ENCODE data around the gene HNF1A. TPM values are rescaled to one million over a fixed set of nuclear protein-coding genes. Genes with fewer than 3 reads are reported as not detected.

Gene HNF1A
- polyA plus RNA-seq, 2 donors: 0.06 TPM

- H3K9me3 ChIP-seq (ENCODE audit: control insufficient read depth in 2 of 2, insufficient read depth in 1 of 2, low read depth in 1 of 2, low read length in 1 of 2): no peaks in the 10 kb centered on the region
- 92 to 95% methylated on average over 2 of the region's 2 CpGs for WGBS, 2 donors
- H3K27ac ChIP-seq (ENCODE audit: low read depth in 2 of 2, low read length in 1 of 2): no peak overlapping the region
- no peak overlapping the region for H3K4me3 ChIP-seq (ENCODE audit: low read depth in 1 of 2, low read length in 2 of 2)
- H3K4me1 ChIP-seq (ENCODE audit: control insufficient read depth in 2 of 2, insufficient read depth in 2 of 2, low read length in 1 of 2): no peaks in the 10 kb centered on the region
- H3K27me3 ChIP-seq (ENCODE audit: control insufficient read depth in 1 of 2, insufficient read depth in 2 of 2, low read length in 2 of 2): no peaks in the 10 kb centered on the region
- no peaks in the 10 kb centered on the region for H3K36me3 ChIP-seq (ENCODE audit: control insufficient read depth in 2 of 2, insufficient read depth in 2 of 2, low read length in 1 of 2)
Observed at GRCh38 chr12:120994589-120995337, 16.4 kb downstream of the HNF1A start.

GRCh38 chr12:120996133-120996746 is 17.9 kb downstream of the HNF1A start:
- H3K27me3 ChIP-seq (ENCODE audit: control insufficient read depth in 1 of 2, insufficient read depth in 2 of 2, low read length in 2 of 2): no peaks in the 10 kb centered on the region
- H3K4me1 ChIP-seq (ENCODE audit: control insufficient read depth in 2 of 2, insufficient read depth in 2 of 2, low read length in 1 of 2): peaks cover 0 to 3% of the 10 kb centered on the region in 2 donors
- H3K4me3 ChIP-seq (ENCODE audit: low read depth in 1 of 2, low read length in 2 of 2): no peak overlapping the region
- peaks cover 0 to 4% of the 10 kb centered on the region in 2 donors for H3K36me3 ChIP-seq (ENCODE audit: control insufficient read depth in 2 of 2, insufficient read depth in 2 of 2, low read length in 1 of 2)
- WGBS, 2 donors: 86 to 89% methylated on average over 11 of the region's 11 CpGs
- H3K27ac ChIP-seq (ENCODE audit: low read depth in 2 of 2, low read length in 1 of 2): no peak overlapping the region
- H3K9me3 ChIP-seq (ENCODE audit: control insufficient read depth in 2 of 2, insufficient read depth in 1 of 2, low read depth in 1 of 2, low read length in 1 of 2): no peaks in the 10 kb centered on the region

GRCh38 chr12:120997448-120997847 is 19.1 kb downstream of the HNF1A start:
- H3K4me1 ChIP-seq (ENCODE audit: control insufficient read depth in 2 of 2, insufficient read depth in 2 of 2, low read length in 1 of 2): peaks cover 0 to 3% of the 10 kb centered on the region in 2 donors
- no peaks in the 10 kb centered on the region for H3K9me3 ChIP-seq (ENCODE audit: control insufficient read depth in 2 of 2, insufficient read depth in 1 of 2, low read depth in 1 of 2, low read length in 1 of 2)
- H3K27me3 ChIP-seq (ENCODE audit: control insufficient read depth in 1 of 2, insufficient read depth in 2 of 2, low read length in 2 of 2): no peaks in the 10 kb centered on the region
- H3K4me3 ChIP-seq (ENCODE audit: low read depth in 1 of 2, low read length in 2 of 2): no peak overlapping the region
- no peak overlapping the region for H3K27ac ChIP-seq (ENCODE audit: low read depth in 2 of 2, low read length in 1 of 2)
- peaks cover 0 to 9% of the 10 kb centered on the region in 2 donors for H3K36me3 ChIP-seq (ENCODE audit: control insufficient read depth in 2 of 2, insufficient read depth in 2 of 2, low read length in 1 of 2)
- WGBS, 2 donors: 84 to 87% methylated on average over 9 of the region's 9 CpGs

- WGBS, 2 donors: 72 to 75% methylated on average over 3 of the region's 3 CpGs
- H3K36me3 ChIP-seq (ENCODE audit: control insufficient read depth in 2 of 2, insufficient read depth in 2 of 2, low read length in 1 of 2): peaks cover 0 to 9% of the 10 kb centered on the region in 2 donors
Observed at GRCh38 chr12:120998435-120998834, 20.1 kb downstream of the HNF1A start.

GRCh38 chr12:120999191-121000120 is 21.1 kb downstream of the HNF1A start:
- no peak overlapping the region for H3K4me3 ChIP-seq (ENCODE audit: low read depth in 1 of 2, low read length in 2 of 2)
- H3K9me3 ChIP-seq (ENCODE audit: control insufficient read depth in 2 of 2, insufficient read depth in 1 of 2, low read depth in 1 of 2, low read length in 1 of 2): no peaks in the 10 kb centered on the region
- no peak overlapping the region for H3K27ac ChIP-seq (ENCODE audit: low read depth in 2 of 2, low read length in 1 of 2)
- H3K36me3 ChIP-seq (ENCODE audit: control insufficient read depth in 2 of 2, insufficient read depth in 2 of 2, low read length in 1 of 2): peaks cover 0 to 16% of the 10 kb centered on the region in 2 donors
- WGBS, 2 donors: 49 to 53% methylated on average over 22 to 23 of the region's 23 CpGs
- no peaks in the 10 kb centered on the region for H3K27me3 ChIP-seq (ENCODE audit: control insufficient read depth in 1 of 2, insufficient read depth in 2 of 2, low read length in 2 of 2)
- H3K4me1 ChIP-seq (ENCODE audit: control insufficient read depth in 2 of 2, insufficient read depth in 2 of 2, low read length in 1 of 2): peaks cover 0 to 3% of the 10 kb centered on the region in 2 donors

More at GRCh38 chr12:120998435-120998834, 20.1 kb downstream of the HNF1A start:
- Histone ChIP-seq H3K9me3 (ENCODE audit: control insufficient read depth in 2 of 2, insufficient read depth in 1 of 2, low read depth in 1 of 2, low read length in 1 of 2) (no peaks in the 10 kb centered on the region), H3K4me3 (ENCODE audit: low read depth in 1 of 2, low read length in 2 of 2) (no peak overlapping the region), H3K4me1 (ENCODE audit: control insufficient read depth in 2 of 2, insufficient read depth in 2 of 2, low read length in 1 of 2) (peaks cover 0 to 3% of the 10 kb centered on the region in 2 donors), H3K27me3 (ENCODE audit: control insufficient read depth in 1 of 2, insufficient read depth in 2 of 2, low read length in 2 of 2) (no peaks in the 10 kb centered on the region), H3K27ac (ENCODE audit: low read depth in 2 of 2, low read length in 1 of 2) (no peak overlapping the region)

GRCh38 chr12:121000530-121000929 is 22.2 kb downstream of the HNF1A start:
- no peak overlapping the region for H3K4me3 ChIP-seq (ENCODE audit: low read depth in 1 of 2, low read length in 2 of 2)
- 60 to 61% methylated on average over 11 of the region's 11 CpGs for WGBS, 2 donors

GRCh38 chr12:121001060-121001459 is 22.7 kb downstream of the HNF1A start:
- Histone ChIP-seq H3K4me3 (ENCODE audit: low read depth in 1 of 2, low read length in 2 of 2) (no peak overlapping the region), H3K4me1 (ENCODE audit: control insufficient read depth in 2 of 2, insufficient read depth in 2 of 2, low read length in 1 of 2) (peaks cover 0 to 3% of the 10 kb centered on the region in 2 donors), H3K27me3 (ENCODE audit: control insufficient read depth in 1 of 2, insufficient read depth in 2 of 2, low read length in 2 of 2) (no peaks in the 10 kb centered on the region), H3K27ac (ENCODE audit: low read depth in 2 of 2, low read length in 1 of 2) (no peak overlapping the region), H3K9me3 (ENCODE audit: control insufficient read depth in 2 of 2, insufficient read depth in 1 of 2, low read depth in 1 of 2, low read length in 1 of 2) (no peaks in the 10 kb centered on the region), H3K36me3 (ENCODE audit: control insufficient read depth in 2 of 2, insufficient read depth in 2 of 2, low read length in 1 of 2) (peaks cover 3 to 16% of the 10 kb centered on the region in 2 donors)
- WGBS, 2 donors: 81 to 84% methylated on average over 11 of the region's 11 CpGs

More at GRCh38 chr12:121000530-121000929, 22.2 kb downstream of the HNF1A start:
- no peak overlapping the region for H3K27ac ChIP-seq (ENCODE audit: low read depth in 2 of 2, low read length in 1 of 2)
- H3K36me3 ChIP-seq (ENCODE audit: control insufficient read depth in 2 of 2, insufficient read depth in 2 of 2, low read length in 1 of 2): peaks cover 2 to 16% of the 10 kb centered on the region in 2 donors
- peaks cover 0 to 3% of the 10 kb centered on the region in 2 donors for H3K4me1 ChIP-seq (ENCODE audit: control insufficient read depth in 2 of 2, insufficient read depth in 2 of 2, low read length in 1 of 2)
- H3K27me3 ChIP-seq (ENCODE audit: control insufficient read depth in 1 of 2, insufficient read depth in 2 of 2, low read length in 2 of 2): no peaks in the 10 kb centered on the region
- H3K9me3 ChIP-seq (ENCODE audit: control insufficient read depth in 2 of 2, insufficient read depth in 1 of 2, low read depth in 1 of 2, low read length in 1 of 2): no peaks in the 10 kb centered on the region

- H3K4me1 ChIP-seq (ENCODE audit: control insufficient read depth in 2 of 2, insufficient read depth in 2 of 2, low read length in 1 of 2): peaks cover 0 to 3% of the 10 kb centered on the region in 2 donors
- H3K36me3 ChIP-seq (ENCODE audit: control insufficient read depth in 2 of 2, insufficient read depth in 2 of 2, low read length in 1 of 2): peaks cover 3 to 16% of the 10 kb centered on the region in 2 donors
- no peaks in the 10 kb centered on the region for H3K9me3 ChIP-seq (ENCODE audit: control insufficient read depth in 2 of 2, insufficient read depth in 1 of 2, low read depth in 1 of 2, low read length in 1 of 2)
- WGBS, 2 donors: 87 to 92% methylated on average over 16 of the region's 16 CpGs
- no peaks in the 10 kb centered on the region for H3K27me3 ChIP-seq (ENCODE audit: control insufficient read depth in 1 of 2, insufficient read depth in 2 of 2, low read length in 2 of 2)
- H3K4me3 ChIP-seq (ENCODE audit: low read depth in 1 of 2, low read length in 2 of 2): no peak overlapping the region
- no peak overlapping the region for H3K27ac ChIP-seq (ENCODE audit: low read depth in 2 of 2, low read length in 1 of 2)
Observed at GRCh38 chr12:121001841-121002483, 23.6 kb downstream of the HNF1A start.

GRCh38 chr12:121003650-121004049 is 25.3 kb downstream of the HNF1A start:
- no peak overlapping the region for H3K27ac ChIP-seq (ENCODE audit: low read depth in 2 of 2, low read length in 1 of 2)
- H3K36me3 ChIP-seq (ENCODE audit: control insufficient read depth in 2 of 2, insufficient read depth in 2 of 2, low read length in 1 of 2): peaks cover 8 to 19% of the 10 kb centered on the region in 2 donors

More at GRCh38 chr12:121003650-121004049, 25.3 kb downstream of the HNF1A start:
- WGBS, 2 donors: 82 to 87% methylated on average over 4 of the region's 4 CpGs
- no peaks in the 10 kb centered on the region for H3K9me3 ChIP-seq (ENCODE audit: control insufficient read depth in 2 of 2, insufficient read depth in 1 of 2, low read depth in 1 of 2, low read length in 1 of 2)
- H3K27me3 ChIP-seq (ENCODE audit: control insufficient read depth in 1 of 2, insufficient read depth in 2 of 2, low read length in 2 of 2): no peaks in the 10 kb centered on the region
- H3K4me1 ChIP-seq (ENCODE audit: control insufficient read depth in 2 of 2, insufficient read depth in 2 of 2, low read length in 1 of 2): peaks cover 0 to 3% of the 10 kb centered on the region in 2 donors
- H3K4me3 ChIP-seq (ENCODE audit: low read depth in 1 of 2, low read length in 2 of 2): no peak overlapping the region
